PFSK-1 (cell line): ENCODE data around the gene CLEC3B.

Experiments used
- POLR2AphosphoS5 ChIP-seq: IDR thresholded peaks from 2 replicates; pipeline ENCODE4 v1.6.1; 2012; ENCODE audit warnings: low read depth, mild to moderate bottlenecking, control low read depth, low read length, moderate library complexity
- REST ChIP-seq, 2 experiments: IDR thresholded peaks; 2 replicates each; pipeline versions ENCODE4 v1.6.1 to v1.8.0; 2011 to 2012; ENCODE audit warnings: low read depth in 2 of 2, low read length in 2 of 2, control low read depth in 1 of 2, inconsistent platforms in 1 of 2, mild to moderate bottlenecking in 1 of 2, moderate library complexity in 1 of 2; ENCODE audit not compliant: insufficient read depth in 1 of 2
- SIN3A ChIP-seq: IDR thresholded peaks from 2 replicates; pipeline ENCODE4 v1.6.1; 2012; ENCODE audit warnings: mild to moderate bottlenecking, low read length, moderate library complexity, borderline replicate concordance; ENCODE audit not compliant: insufficient read depth
- TAF1 ChIP-seq: IDR thresholded peaks from 2 replicates; pipeline ENCODE4 v1.6.1; 2012; ENCODE audit warnings: low read length, control low read depth, borderline replicate concordance; ENCODE audit not compliant: insufficient read depth

GRCh38 chr3:44991326-44991725 lies 34.8 kb upstream of the CLEC3B start:
- TF ChIP-seq REST (IDR thresholded peaks at IDR 0.05; ENCODE audit: insufficient read depth in 1 of 2, low read depth in 2 of 2, low read length in 2 of 2) (no peak), SIN3A (no peak), TAF1 (no peak), POLR2AphosphoS5 (no peak)
